HG03045 (cell line): ENCODE data around the gene PCCA.

Experiments
- ATAC-seq: cut with Tn5 transposase; IDR thresholded peaks from one replicate; pipeline ENCODE4 v1.9.1; 2021; ENCODE audit warnings: mild to moderate bottlenecking, moderate library complexity; ENCODE audit not compliant: unreplicated experiment

PCCA gene

GRCh38 chr13:100534147-100534843 is 445.4 kb downstream of the PCCA start:
- ATAC-seq = no peak

DNA sequence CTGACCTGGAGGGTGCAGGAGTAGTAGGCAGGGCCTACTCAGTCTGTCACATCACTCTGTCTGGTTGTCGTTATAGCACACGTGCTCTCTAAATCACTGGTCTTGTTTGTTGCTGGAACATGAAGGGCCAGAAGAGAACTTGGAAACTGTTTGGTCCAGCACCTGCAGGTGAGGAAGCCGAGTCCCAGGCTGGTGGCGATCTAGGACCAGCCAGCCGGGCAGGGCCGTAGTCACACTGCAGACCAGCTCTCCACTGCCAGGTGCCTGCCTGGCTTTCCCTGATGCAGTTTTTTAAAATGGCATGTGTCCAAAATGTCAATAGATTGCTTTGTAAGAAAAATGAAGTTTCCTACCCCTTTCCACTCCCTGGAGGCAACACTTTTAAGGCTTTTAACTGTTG is 446.0 kb downstream of the PCCA start:
- no peak for ATAC-seq

DNA sequence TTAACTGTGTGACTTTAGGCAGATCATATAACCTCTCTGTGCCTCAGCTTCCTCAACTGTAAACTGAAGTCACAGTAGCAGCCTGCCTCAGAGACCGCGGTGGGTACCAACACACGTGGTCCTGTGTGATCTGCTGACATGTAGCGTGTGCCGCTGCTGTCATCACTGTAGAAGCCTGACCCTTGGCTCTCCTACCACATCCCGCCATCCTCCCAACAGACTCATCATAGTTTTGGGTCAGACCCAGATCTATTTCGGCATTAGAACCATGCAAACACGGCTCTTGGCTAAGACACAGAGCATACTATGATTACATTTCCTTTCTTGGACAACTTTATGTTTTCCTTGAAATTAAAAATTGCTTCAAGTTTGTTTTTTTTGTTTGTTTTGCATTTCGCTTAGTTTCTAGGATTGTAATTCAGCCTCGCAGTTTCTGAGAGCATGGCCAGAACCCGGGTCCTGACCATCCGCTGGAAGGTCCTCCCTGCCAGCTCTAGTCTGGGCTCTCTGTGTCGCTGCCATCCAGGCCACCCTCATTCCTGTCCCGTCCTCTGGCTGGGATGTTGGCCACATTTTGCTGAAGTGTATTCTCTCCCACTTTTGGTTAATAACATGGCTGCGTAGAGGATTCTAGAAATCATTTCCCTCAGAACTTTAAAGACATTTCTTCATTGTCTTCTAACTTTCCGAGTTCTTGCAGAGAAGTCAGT is 446.7 kb downstream of the PCCA start:
- no peak for ATAC-seq

GRCh38 chr13:100536643-100537180 is 447.8 kb downstream of the PCCA start:
- ATAC-seq = no peak

- no peak for ATAC-seq
Observed at GRCh38 chr13:100537486-100537885, 448.6 kb downstream of the PCCA start.

- ATAC-seq = no peak
Observed at GRCh38 chr13:100537951-100538462, 449.1 kb downstream of the PCCA start.

- no peak for ATAC-seq
Observed at GRCh38 chr13:100540621-100541020, 451.7 kb downstream of the PCCA start.

DNA sequence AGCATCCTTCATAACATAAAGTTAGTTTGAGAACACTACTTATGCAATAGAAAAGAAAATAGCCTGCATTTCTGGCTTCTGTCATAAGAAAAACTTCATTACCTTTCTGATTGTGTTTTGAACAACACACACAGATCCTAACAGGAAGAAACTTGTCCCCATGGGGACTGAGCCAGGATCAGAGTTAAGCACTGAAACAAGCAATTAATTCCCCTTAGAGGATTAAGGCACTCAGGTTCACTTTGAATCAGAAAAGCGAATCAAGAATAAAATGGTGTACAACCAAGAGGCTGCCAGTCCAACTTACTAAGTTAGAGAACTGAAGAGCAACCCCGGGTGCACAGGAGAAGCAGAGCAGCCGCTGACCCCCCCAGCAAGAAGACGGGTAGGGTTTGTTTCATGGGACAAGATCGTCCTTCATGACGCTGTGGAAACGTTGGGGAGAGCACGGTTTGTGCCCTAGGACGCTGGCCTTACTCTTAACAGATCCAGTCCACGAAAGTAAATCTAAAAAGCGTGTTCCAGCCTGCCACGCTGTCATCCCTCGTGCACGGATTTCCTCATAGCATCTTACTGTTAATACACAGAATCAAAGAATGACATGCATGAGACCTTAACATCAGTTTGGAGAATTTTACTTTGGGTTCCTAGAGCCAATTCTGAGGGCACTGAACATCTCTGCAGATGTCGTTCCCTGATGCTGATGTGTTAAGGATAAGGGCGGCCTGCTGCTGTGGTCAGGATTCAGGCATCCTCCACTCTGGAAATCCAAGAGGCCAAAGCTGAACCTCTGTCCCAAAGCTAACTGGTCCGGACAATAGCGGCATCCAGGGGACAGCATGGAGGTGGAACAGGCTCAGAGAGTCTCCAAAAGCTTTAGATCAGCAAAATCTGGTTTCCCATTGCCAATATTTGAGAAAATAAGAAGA is 453.3 kb downstream of the PCCA start:
- no peak for ATAC-seq

- peak; percentile 87 for ATAC-seq
Observed at GRCh38 chr13:100542826-100543156, 453.9 kb downstream of the PCCA start.

- ATAC-seq = no peak
Observed at GRCh38 chr13:100543872-100544602, 455.1 kb downstream of the PCCA start.

DNA sequence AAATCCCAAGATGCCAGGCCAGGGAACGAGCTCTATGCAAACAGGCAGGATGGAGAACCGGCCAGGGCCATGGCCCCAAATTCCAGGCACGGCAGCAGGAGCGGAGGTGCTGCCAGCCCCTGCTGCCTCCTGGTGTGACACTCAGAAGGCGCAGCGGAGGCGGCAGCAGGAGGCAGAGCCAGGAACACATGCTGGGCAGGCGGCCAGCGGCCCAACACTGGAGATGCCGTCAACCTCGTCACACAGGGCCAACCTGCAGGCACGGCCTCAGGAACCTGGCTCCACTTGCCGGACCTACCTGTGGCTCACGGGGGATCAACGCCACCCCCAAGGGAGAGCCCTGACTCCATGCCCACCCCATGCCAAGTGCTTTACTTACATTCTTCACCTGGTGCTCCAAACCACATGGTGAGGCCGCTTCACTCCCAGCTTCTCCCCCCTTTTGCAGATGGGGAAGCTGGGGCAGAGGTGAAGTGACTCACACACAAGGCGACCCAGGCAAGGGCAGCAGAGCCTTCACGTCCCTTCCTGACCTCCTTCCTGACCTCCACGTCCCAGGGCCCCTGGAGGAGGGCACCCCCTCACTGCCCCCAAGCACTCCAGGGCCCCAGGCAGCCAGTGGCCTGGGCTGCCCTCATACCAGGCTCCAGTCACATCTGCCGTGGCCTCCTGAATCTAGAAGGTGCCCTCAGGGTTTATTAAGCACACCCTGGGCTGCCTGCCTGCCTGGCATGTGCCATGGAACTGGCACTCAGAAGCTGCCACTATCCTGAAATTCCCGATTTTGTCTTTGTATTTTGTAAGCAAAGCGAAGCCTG is 456.2 kb downstream of the PCCA start:
- ATAC-seq = no peak

DNA sequence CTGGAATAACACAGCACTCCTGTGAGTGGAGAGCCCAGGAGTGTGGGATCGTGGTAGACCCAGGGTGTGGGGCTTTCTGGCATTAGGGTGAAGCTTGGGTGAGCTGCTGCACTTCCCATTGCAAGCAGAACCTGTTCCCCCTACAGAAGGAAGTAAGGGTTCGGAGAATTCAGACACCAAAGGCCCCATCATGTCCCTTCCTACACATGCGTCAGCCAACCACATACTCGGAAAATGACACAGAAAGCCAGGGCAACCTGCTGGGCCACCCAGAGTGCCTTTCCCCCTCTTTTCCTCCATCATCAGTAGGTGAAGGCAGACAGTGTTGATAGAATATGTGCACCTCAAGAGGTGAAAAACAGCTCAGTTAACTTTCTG is 456.8 kb downstream of the PCCA start:
- ATAC-seq = no peak

GRCh38 chr13:100546713-100547405 is 458.0 kb downstream of the PCCA start:
- no peak for ATAC-seq

- ATAC-seq = no peak
Observed at GRCh38 chr13:100547791-100548201, 458.9 kb downstream of the PCCA start.

GRCh38 chr13:100549316-100549715 is 460.4 kb downstream of the PCCA start:
- no peak for ATAC-seq

DNA sequence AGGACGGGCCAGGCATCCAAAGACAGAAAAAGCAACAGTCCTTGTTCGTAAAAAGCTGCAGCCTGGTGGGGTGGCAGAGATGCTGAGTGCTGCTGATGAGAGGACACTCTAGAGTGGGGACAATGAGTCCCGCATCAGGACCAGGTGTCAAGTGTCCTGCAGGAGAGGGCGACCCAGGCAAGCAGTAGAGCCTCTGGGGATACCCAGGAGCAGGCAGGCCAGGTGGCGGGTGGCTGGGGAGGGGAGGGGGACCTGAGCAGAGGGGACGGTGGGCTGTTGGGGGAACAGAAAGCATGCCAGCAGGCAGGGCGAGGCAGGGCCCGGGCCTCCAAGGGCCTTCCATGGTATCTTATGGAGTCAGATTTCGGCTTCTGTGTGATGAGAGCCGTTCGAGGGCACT is 463.9 kb downstream of the PCCA start:
- ATAC-seq = no peak

DNA sequence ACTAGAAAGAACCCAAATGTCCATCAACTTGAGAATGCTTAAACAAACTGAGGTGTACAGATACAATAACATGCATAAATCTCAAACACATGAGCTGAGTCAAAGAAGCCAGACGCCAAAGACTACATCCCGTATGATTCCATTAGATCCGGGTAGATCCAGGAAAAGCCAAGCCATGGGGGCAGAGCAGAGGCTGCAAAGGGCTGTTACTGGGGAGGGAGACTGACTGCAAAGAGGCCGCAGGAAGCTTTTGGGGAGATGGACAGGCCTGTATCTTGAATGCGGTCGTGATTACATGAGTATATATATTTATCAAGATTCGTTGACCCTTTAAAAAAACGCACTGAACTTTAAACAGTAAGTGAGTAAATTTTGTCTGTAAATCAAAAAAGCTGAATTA is 471.0 kb downstream of the PCCA start:
- ATAC-seq = no peak

GRCh38 chr13:100560498-100561157 is 471.7 kb downstream of the PCCA start:
- ATAC-seq = no peak

DNA sequence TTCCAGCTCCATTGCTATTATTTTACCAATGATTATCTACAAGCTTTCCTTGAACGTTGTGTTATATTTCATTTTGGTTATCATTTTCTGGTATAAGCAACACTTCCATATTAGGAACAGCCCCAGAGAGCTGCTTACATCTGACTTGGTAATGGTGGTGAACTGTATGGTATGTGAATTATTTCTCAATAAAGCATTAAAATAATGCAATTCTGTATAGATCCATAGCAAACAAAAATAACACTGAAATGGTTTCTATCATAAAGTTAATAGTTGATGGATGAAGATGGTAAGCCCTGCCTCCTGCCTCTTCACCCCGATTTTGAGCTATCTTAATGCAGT is 472.2 kb downstream of the PCCA start:
- no peak for ATAC-seq
